GM15510 (cell line): ENCODE data around the gene CAMK1D.

ENCODE experiments used
- POLR2A ChIP-seq: IDR thresholded peaks from 3 replicates; pipeline ENCODE4 v1.6.1; 2011; ENCODE audit warnings: borderline replicate concordance; ENCODE audit not compliant: insufficient read length; ENCODE audit errors: extremely low read depth

Gene CAMK1D

DNA sequence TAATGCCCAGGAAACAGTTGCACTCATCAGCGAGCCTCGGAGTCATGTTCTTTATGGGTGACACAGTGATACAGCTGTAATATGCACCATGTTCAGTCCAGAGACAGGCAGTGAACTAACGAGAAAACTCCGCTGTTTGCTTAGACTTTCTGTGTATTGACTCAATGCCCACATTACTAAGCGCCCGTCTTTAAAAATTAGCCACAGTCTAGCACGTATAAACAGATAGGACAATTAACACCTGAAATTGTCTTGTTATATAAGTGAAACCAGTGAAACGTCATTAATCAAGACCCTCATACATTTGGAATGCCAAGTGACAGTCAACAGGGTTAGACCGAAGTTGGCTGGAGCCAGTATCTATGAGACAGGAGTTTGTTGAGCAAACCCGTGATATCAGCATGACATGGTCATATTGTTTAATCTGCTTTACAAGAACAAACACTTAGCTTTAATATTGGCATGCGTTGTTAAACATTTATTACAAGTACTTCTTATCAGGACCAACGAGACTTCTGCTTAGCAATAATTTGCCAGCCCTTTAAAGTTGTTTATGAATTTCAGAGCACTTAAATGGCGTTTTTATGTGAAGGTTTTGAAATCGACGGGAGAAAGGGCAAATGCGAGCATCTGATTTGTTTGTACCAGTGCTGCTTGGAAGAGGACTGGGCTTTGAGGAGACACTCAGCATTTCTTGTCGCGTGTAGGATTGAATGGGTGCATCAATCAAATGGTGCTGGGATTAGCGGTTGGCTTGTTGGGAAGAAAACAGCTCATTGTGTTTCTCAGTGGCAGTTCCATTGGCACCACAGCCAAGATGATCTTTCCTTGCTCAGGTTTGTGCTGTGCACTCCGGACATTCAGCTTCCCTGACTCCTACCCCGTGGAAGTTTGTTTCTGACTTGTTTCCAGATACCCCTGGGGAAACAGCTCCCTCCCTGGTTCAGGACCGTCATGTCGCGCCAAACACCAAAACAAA is 56.3 kb downstream of the CAMK1D start:
- no peak for TF ChIP-seq POLR2A

DNA sequence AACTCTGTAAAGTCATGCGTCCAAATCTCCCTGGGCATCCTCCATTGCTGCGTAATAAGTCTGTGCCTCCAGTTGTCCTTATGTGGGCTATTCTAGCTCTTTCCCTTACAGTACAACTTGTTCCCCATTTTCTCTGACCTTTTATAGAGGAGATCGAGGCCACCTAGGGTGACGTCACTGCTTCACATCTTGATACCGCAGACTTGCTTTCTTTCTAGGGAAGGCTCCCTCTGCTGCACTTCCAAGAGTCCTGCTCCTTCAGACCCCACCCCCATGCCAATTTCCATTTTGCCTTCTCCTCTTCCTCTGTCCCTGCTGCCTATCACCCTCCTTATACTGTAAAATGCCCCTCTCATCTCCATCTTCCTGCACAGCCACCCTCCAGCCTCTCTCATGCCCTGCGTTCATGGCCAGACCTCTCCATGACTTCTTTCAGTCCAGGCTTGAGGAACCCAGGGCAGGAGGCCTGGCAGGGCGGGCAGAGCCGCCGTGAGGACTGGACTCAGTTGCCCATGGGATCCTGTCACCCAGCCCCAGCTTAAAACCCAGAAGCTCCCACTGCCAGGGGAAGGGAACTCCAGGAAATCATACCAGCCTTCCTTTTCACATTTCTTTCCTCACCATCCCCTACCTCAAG is 57.5 kb downstream of the CAMK1D start:
- no peak for TF ChIP-seq POLR2A

DNA sequence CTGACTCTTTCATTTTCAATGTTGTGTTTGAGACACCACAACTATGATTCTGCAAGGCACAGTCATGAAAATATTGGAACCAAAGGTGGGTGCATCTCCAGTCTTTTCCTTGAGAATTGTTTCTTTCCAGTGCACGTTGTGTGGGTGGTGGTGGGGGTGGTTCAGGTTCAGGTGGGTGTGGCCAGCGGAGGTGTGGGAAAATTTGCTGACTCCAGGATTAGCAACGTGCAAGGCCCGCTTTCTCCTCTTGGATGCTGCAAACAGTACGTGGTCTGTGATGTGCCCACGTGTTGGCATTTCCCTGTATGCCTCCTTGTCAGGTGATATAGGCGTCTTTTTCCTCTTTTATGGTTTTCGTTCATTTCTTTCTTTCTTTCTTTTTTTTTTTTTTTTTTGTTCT is 59.1 kb downstream of the CAMK1D start:
- no peak for TF ChIP-seq POLR2A

DNA sequence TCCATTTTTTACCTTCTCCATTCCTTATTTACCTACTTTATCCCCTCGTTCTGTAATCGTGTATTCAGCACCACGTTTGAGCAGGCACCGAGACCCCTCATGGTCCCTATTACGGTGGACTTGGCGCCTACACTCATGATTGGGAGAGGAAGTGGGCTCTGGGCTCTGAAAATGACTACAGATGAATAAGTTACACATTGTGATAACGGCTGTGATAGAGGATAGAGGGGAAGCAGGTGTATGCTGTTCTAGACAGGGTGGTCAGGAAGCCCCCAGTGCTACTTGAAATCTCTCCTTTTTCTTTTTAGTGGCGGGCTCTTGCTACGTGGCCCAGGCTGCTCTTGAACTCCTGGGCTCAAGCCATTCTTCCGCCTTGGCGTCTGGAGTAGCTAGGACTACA is 59.8 kb downstream of the CAMK1D start:
- TF ChIP-seq POLR2A: no peak

DNA sequence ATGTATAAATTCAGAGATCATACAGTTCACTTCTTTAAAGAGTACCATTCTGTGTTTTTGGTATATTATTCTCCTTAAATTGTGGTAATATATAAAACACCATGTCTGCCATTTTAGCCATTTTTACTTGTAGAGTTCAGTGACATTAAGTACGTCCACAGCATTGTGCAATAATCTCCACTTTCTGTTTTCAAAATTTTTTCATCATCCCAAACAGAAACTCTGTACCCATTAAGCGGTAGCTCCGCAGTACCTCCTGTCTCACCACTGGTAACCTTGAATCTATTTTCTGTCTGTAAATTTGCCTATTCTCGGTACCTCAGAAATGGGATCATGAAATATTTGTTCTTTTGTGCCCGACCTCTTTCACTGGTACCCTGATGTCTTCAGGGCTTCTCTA is 60.3 kb downstream of the CAMK1D start:
- TF ChIP-seq POLR2A: no peak

DNA sequence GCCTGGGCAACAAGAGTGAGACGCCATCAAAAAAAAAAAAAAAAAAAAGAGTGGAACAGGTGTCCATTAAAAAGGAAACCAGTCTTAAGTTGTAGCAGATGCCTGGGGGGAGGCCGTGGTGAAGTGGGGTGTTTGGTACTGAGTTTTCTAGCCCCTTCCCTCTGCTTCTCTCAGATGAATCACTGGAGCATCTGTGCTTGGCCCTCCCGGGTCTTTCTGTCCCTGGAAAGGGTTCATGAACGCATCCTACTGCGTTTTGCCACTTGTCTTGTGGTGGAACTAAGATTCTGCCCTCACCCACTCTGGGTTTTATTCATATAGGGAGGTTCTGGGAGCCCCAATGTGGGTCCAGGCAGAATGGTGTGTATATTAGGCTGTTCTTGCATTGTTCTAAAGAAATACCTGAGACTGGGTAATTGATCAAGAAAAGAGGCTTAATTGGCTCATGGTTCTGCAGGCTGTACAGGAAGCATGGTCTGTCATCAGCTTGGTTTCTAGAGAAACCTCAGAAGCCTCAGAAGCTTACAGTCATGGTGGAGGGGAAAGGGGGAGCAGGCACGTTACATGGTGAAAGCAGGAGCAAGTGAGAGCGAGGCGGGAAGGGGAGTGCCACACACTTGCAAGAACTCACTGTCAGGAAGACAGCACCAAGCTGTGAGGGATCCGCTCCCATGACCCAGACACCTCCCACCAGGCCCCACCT is 63.5 kb downstream of the CAMK1D start:
- TF ChIP-seq POLR2A: no peak

DNA sequence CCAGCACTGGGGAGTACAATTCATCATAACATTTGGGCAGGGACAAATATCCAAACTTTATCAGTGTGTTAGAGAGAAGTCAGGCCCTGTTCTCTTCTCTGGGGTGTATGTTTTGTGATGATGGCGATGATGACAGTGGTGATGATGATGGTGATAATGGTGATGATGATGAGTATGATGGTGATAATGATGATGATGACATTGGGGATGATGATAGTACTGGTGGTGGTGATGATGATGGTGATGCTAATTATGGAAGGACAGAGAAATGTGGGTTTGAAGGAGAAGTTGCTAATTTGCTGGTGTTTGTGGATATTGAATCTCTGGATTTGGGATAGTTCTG is 64.0 kb downstream of the CAMK1D start:
- TF ChIP-seq POLR2A: no peak

DNA sequence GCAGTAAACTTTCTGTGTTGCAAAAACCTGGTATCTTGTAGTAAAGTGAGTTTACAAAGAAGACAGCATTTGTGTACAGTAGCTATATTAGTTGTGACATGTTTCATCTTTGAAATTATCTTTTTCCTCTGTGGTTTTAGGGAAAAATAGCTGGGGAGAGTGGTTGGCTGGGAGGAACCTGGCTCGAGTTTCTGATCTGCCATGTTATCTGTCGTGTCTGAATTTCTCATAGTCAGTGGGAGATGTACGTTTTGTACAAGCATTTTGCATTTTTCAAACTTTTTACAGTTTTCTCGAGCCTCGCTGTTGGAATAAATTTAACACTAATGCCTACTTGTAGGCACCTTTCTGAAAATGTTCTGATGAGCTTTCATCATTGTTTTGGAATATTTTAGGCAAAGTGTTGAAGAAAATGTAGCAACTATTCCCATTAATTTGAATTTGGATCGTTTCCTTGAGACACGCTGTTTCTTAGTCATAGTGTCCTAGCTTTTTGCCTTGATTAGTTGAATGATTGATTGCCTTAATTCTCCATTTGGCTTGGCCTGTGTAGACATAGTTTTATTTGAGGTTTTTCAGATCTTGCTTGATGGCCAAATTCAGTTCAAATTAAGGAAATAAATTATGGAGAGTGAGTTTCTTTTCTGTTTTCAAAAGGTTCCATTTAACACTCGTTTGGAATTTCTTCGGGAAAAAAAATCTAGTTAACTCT is 65.1 kb downstream of the CAMK1D start:
- TF ChIP-seq POLR2A: no peak

DNA sequence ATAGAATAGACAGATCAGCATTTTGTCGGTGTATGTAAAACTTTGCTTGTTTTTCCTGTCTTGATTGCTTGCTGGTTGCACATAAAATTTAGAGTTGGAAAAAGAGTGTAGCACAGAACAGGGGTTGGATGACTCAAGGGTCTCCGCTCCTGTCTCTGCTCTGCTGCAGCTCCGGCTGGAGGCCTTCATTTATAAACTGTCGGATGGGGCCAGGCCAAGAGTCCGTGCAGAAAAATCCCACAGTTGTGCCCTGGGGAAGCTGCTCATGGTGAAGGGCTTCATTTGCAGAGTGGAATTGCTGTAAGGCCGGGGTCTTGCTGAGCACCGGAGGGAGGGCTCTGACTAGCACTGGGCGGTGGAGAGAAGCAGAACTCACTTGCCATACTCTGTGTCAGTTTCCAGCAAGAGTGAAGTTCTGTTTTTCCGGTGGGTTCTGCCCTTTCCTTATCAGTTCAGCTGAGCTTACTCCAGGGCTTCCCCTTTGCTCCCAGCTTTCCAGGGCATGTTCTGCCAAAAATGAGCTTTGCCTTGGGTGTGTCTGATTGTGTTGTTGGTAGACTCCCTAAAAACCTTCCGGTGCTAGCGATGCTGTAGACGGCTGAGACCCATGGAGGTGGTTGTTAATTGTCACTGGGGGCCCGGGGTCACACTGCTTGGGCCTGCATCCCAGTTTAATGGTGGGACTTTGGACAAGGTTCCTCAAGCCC is 67.2 kb downstream of the CAMK1D start:
- no peak for TF ChIP-seq POLR2A

DNA sequence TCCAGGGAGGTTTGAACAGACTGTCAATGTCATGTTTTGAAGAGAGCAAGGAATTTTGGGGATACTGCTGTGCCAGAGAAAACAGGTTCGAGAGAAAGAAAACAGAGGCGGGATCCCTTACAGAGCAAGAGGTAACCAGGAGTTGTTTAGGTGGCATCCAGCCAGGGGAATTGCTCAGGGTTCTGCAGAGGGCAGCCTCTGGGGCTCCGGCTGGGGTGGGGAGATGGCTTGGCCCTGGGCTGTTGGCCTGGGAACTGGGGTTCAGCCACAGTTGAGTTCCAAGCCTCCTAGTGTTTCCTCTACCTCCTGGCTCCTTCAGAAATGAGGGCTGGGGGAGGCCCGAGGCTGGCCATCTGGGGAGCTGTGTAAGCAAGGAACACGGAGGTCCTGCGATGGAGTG is 68.0 kb downstream of the CAMK1D start:
- no peak for TF ChIP-seq POLR2A

DNA sequence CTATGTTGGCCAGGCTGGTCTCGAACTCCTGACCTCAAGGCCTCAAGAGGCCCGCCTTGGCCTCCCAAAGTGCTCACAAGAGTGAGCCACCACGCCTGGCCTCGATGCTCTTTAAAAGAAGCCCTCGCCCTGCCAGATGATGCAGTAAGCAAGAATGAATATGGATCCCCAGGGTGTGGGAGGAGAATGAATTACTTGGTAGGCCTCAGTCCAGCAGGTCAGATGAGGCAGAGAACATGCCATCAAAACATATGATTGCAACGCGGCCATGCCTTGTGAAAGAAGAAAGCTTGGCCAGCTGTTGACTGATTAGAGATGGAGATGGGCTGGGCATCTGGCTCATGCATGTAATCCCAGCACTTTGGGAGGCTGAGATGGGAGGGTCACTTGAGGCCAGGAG is 68.7 kb downstream of the CAMK1D start:
- TF ChIP-seq POLR2A: no peak

DNA sequence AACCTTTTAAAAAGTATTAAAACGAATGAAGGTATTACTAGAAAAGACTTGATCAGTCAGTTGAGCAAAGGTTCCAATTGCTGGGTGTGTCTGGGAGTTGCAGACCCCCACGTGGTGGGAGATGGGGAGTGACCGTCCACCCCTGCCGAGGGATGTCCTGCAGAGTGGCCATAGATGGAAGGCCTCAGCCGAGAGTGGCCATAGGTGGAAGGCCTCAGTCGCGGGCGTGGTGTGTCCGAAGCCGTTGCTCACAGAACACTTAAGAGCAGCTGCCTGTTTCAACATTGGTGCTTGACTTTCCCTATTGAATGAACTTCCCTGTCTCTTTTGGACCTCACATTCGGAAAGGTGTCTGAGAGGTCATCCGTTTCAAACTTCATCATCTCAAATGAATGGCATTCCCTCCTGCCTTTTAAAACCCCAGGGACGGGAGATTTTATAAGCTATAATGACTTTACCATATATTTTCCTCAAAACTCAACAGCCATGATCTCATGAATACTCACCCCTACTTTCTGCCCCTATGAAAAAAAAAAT is 69.4 kb downstream of the CAMK1D start:
- no peak for TF ChIP-seq POLR2A

DNA sequence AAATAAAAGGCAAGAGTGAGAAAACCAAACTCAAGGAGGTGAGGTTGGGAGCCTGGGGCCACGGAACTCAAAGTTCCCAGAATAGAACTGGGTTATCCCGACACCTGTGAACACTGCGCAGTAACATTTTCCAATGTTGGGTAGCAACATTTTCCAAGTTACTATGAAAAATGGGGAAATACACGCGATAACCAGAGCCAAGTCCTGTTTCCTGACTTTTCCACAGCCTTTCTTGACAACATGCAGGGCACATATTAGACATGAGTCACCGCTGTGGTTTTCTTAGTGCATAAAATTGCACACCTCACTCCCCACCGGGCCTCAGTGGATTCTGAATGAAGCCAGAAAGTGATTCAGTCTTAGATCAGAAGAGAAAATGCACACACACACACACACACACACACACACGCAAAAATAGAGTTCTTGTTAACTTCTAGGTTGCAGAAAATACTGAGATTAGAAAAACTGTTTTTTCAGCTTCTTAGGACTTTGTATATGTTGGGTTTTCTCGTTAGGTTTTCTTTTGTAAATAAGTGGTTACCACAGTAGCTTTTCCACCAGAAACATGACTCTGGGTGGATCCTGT is 70.0 kb downstream of the CAMK1D start:
- TF ChIP-seq POLR2A: no peak
